K562 (cell line): ENCODE data around the gene C2orf42. TPM values are rescaled to one million over a fixed set of nuclear protein-coding genes. Genes with fewer than 3 reads are reported as not detected.

Experiments used
- ADNP ChIP-seq: fragments of 200-800 bp; sonication (Bioruptor generic); IDR thresholded peaks from 2 replicates; pipeline ENCODE4 v1.6.1; 2016; ENCODE audit warnings: missing genetic modification characterization, missing compliant biosample characterization
- ASH1L ChIP-seq: fragments of 450-650 bp; IDR thresholded peaks from 2 replicates; pipeline ENCODE4 v1.6.1; 2018; ENCODE audit warnings: borderline replicate concordance, mild to moderate bottlenecking, low read depth; ENCODE audit not compliant: partially characterized antibody
- COPS2 ChIP-seq: fragments of 450-650 bp; conservative IDR thresholded peaks from 2 replicates; pipeline ENCODE4 v1.6.1; 2016; ENCODE audit warnings: mild to moderate bottlenecking, moderate library complexity
- CREB5 ChIP-seq: fragments of 250-450 bp; sonication (Bioruptor Pico); IDR thresholded peaks from 2 replicates; pipeline ENCODE4 v1.5.0; 2020; ENCODE audit warnings: mild to moderate bottlenecking
- CTBP1 ChIP-seq: fragments of 450-650 bp; IDR thresholded peaks from 2 replicates; pipeline ENCODE4 v1.6.1; 2016; ENCODE audit warnings: borderline replicate concordance
- EP400 ChIP-seq: fragments of 450-650 bp; IDR thresholded peaks from 2 replicates; pipeline ENCODE4 v1.6.1; 2017; ENCODE audit warnings: antibody characterized with exemption, mild to moderate bottlenecking, moderate library complexity
- FOXJ3 ChIP-seq: sonication (generic); formaldehyde crosslinking; IDR thresholded peaks from 2 replicates; pipeline ENCODE4 v1.4.0; 2020; ENCODE audit warnings: mild to moderate bottlenecking, missing genetic modification reagents
- HLTF ChIP-seq: fragments of 450-650 bp; IDR thresholded peaks from 2 replicates; pipeline ENCODE4 v1.6.1; 2016
- IRF9 ChIP-seq: fragments of 450-650 bp; IDR thresholded peaks from 2 replicates; pipeline ENCODE4 v1.6.1; 2016; ENCODE audit warnings: missing biosample characterization, missing genetic modification characterization
- JUNB ChIP-seq: fragments of 450-650 bp; formaldehyde crosslinking; conservative IDR thresholded peaks from 2 replicates; pipeline ENCODE4 v1.4.0; 2020; ENCODE audit warnings: mild to moderate bottlenecking
- KDM4B ChIP-seq, 2 experiments: fragments of 450-650 bp in 1 of 2; sonication (generic) in 1 of 2; IDR thresholded peaks; 2 replicates each; pipeline ENCODE4 v1.6.1; 2016 to 2017; ENCODE audit warnings: borderline replicate concordance in 2 of 2, antibody characterized with exemption in 1 of 2, low read depth in 1 of 2, mild to moderate bottlenecking in 1 of 2
- MBD2 ChIP-seq: sonication (generic); IDR thresholded peaks from 2 replicates; pipeline ENCODE4 v1.6.1; 2016; ENCODE audit warnings: low read depth, borderline replicate concordance
- MXI1 ChIP-seq: IDR thresholded peaks from 2 replicates; pipeline ENCODE4 v1.6.1; 2011; ENCODE audit warnings: low read depth, mild to moderate bottlenecking, improper control_type of control experiment, low read length
- MYNN ChIP-seq, 2 experiments: sonication (generic); formaldehyde crosslinking in 1 of 2; IDR thresholded peaks; 2 replicates each; pipeline versions ENCODE4 v1.5.0 to v1.6.1; 2016 to 2020; ENCODE audit warnings: antibody characterized with exemption in 1 of 2, missing genetic modification reagents in 1 of 2
- NCOA4 ChIP-seq: fragments of 450-650 bp; IDR thresholded peaks from 2 replicates; pipeline ENCODE4 v1.6.1; 2018; ENCODE audit warnings: mild to moderate bottlenecking; ENCODE audit not compliant: partially characterized antibody
- PHTF2 ChIP-seq: fragments of 250-450 bp; sonication (Bioruptor Pico); IDR thresholded peaks from 2 replicates; pipeline ENCODE4 v1.5.0; 2021; ENCODE audit warnings: mild to moderate bottlenecking
- PRPF4 ChIP-seq: fragments of 200-400 bp; formaldehyde crosslinking; IDR thresholded peaks from one replicate; pipeline ENCODE4 v1.6.1; 2017; ENCODE audit warnings: low read length, low read depth, mild to moderate bottlenecking; ENCODE audit not compliant: insufficient read depth, poor library complexity, severe bottlenecking
- PTRF ChIP-seq: fragments of 450-650 bp; IDR thresholded peaks from 2 replicates; pipeline ENCODE4 v1.6.1; 2016; ENCODE audit warnings: mild to moderate bottlenecking, missing genetic modification characterization, missing compliant biosample characterization
- RAD21 ChIP-seq, 2 experiments: fragments of 250-450 bp in 1 of 2; fragments of 450-650 bp in 1 of 2; sonication (Bioruptor Pico) in 1 of 2; formaldehyde crosslinking in 1 of 2; IDR thresholded peaks in 1 of 2; conservative IDR thresholded peaks in 1 of 2; 2 replicates each; pipeline versions ENCODE4 v1.4.0 to v1.8.0; 2020 to 2022; ENCODE audit warnings: mild to moderate bottlenecking in 2 of 2, moderate library complexity in 1 of 2
- RFX5 ChIP-seq: IDR thresholded peaks from 2 replicates; pipeline ENCODE4 v1.6.1; 2011; ENCODE audit warnings: low read depth, mild to moderate bottlenecking, improper control_type of control experiment, low read length
- TAF1 ChIP-seq: IDR thresholded peaks from 2 replicates; pipeline ENCODE4 v1.6.1; 2011; ENCODE audit warnings: mild to moderate bottlenecking, low read length, moderate library complexity; ENCODE audit not compliant: insufficient read depth, control insufficient read depth, severe bottlenecking; ENCODE audit errors: extremely low read depth
- TEAD2 ChIP-seq: fragments of 450-650 bp; IDR thresholded peaks from 2 replicates; pipeline ENCODE4 v1.6.1; 2016; ENCODE audit warnings: missing genetic modification characterization, control low read depth, missing compliant biosample characterization
- ZFP1 ChIP-seq: fragments of 450-650 bp; formaldehyde crosslinking; IDR thresholded peaks from 2 replicates; pipeline ENCODE4 v1.4.0; 2020; ENCODE audit warnings: mild to moderate bottlenecking, mixed read lengths
- ZKSCAN1 ChIP-seq: fragments of 150-350 bp; IDR thresholded peaks from 2 replicates; pipeline ENCODE4 v1.6.1; 2016; ENCODE audit warnings: low read depth, low read length
- ZNF217 ChIP-seq: sonication (generic); formaldehyde crosslinking; IDR thresholded peaks from 2 replicates; pipeline ENCODE4 v1.8.0; 2022; ENCODE audit warnings: mild to moderate bottlenecking, missing genetic modification reagents
- ZNF57 ChIP-seq: fragments of 450-650 bp; formaldehyde crosslinking; IDR thresholded peaks from 2 replicates; pipeline ENCODE4 v1.4.0; 2020; ENCODE audit warnings: mild to moderate bottlenecking, moderate library complexity
- ZNF586 ChIP-seq: fragments of 450-650 bp; formaldehyde crosslinking; conservative IDR thresholded peaks from 2 replicates; pipeline ENCODE4 v1.4.0; 2020; ENCODE audit warnings: mild to moderate bottlenecking, moderate library complexity
- ZNF79 ChIP-seq: fragments of 250-450 bp; sonication (Bioruptor Pico); IDR thresholded peaks from 2 replicates; pipeline ENCODE4 v1.4.0; 2020; ENCODE audit warnings: low read depth, mild to moderate bottlenecking, moderate library complexity
- polyA plus RNA-seq, 8 experiments: library from polyadenylated mRNA; depleted of rRNA in 4 of 8; stranded (reverse) in 5 of 8; unstranded in 3 of 8; fragments of >200 nt; fragmentation: Nextera tagmentation in 2 of 8; fragmentation: Illumina TruSeq in 1 of 8; extraction: Ambion mirVana in 2 of 8; extraction: Trizol in 1 of 8; gene quantifications; 2 replicates each; pipeline versions ENCODE4 v1.2.1 to v1.2.3, GENCODE V29; 2011 to 2014; ENCODE audit warnings: inconsistent platforms in 1 of 8, missing spikeins in 1 of 8
- total RNA-seq, 7 experiments: library from RNA; depleted of rRNA in 6 of 7; stranded (reverse); fragments of >200 nt in 6 of 7; fragmentation: Illumina TruSeq in 2 of 7; extraction: Trizol in 2 of 7; gene quantifications; 2 replicates each; pipeline versions ENCODE4 v1.2.1 to v1.2.3, GENCODE V29; 2011 to 2021; ENCODE audit warnings: low replicate concordance in 1 of 7

The C2orf42 gene
- total and polyA plus RNA-seq, 9 of the 15 experiments (the other 6 are each of a cell fraction or from before 2014, with no cell fraction given), result 4.6 to 10.9 (median 7.5) TPM

- peak; percentile 99 to 100 for TF ChIP-seq RAD21 (CRISPR knock-in tag; conservative IDR thresholded peaks at IDR 0.05 in 1 of 2, IDR thresholded peaks at IDR 0.05 in 1 of 2)
- no peak for TF ChIP-seq PHTF2
- 0 out of 4 replicates have a peak, but pooled peaks of 1 of the 2 experiments have one; percentile 32 for TF ChIP-seq KDM4B (IDR thresholded peaks at IDR 0.05; ENCODE audit: borderline replicate concordance in 2 of 2, low read depth in 1 of 2)
- peak; percentile 91; the same call in 1 of the 2 replicates for TF ChIP-seq CTBP1
- TF ChIP-seq HLTF, result no peak
- peak; percentile 85 for TF ChIP-seq TAF1
- no peak for TF ChIP-seq FOXJ3 (CRISPR knock-in tag)
- peak; percentile 54; the same call in 1 of the 2 replicates for TF ChIP-seq MYNN (IDR thresholded peaks at IDR 0.05)
- no peak for TF ChIP-seq MYNN (CRISPR knock-in tag; IDR thresholded peaks at IDR 0.05)
- no peak for TF ChIP-seq ADNP (tag)
- peak; percentile 71; the same call in 1 of the 2 replicates for TF ChIP-seq MBD2
- TF ChIP-seq CREB5 (CRISPR knock-in tag), result no peak
- TF ChIP-seq NCOA4, result no peak
- TF ChIP-seq PRPF4, result peak; percentile 95
- no peak for TF ChIP-seq ZNF57 (CRISPR knock-in tag)
- TF ChIP-seq ZKSCAN1, result no peak
- TF ChIP-seq COPS2, result no peak
- TF ChIP-seq ZFP1 (CRISPR knock-in tag), result 0 out of 2 replicates have a peak, but pooled peaks have one; percentile 21
- no peak for TF ChIP-seq PTRF (tag)
- TF ChIP-seq TEAD2 (tag), result no peak
- TF ChIP-seq ZNF79, result no peak
- no peak for TF ChIP-seq ASH1L
- TF ChIP-seq ZNF586, result no peak
- 0 out of 2 replicates have a peak, but pooled peaks have one; percentile 50 for TF ChIP-seq MXI1
- peak; percentile 38; the same call in 1 of the 2 replicates for TF ChIP-seq IRF9
- TF ChIP-seq EP400, result peak; percentile 99
- peak; percentile 100 for TF ChIP-seq JUNB
- no peak for TF ChIP-seq RFX5
- no peak for TF ChIP-seq ZNF217 (CRISPR knock-in tag)
Measured at GRCh38 chr2:70142590-70143313, 48.1 kb downstream of the C2orf42 start (continued).
